IMR-90 (cell line): ENCODE data around the gene STAT3.
"Not testable (repeated sequence)": the region's sequence is repeated elsewhere in the genome, so short reads cannot be mapped to it uniquely, and the experiment has no call there.

ENCODE experiments used
- CEBPB ChIP-seq: IDR thresholded peaks from 2 replicates; pipeline ENCODE4 v1.6.1; 2012; ENCODE audit warnings: low read depth, low read length, improper control_type of control experiment
- CTCF ChIP-seq: conservative IDR thresholded peaks from 2 replicates; pipeline ENCODE4 v1.5.1; 2012; ENCODE audit warnings: mild to moderate bottlenecking, low read depth, low read length, improper control_type of control experiment
- POLR2A ChIP-seq: IDR thresholded peaks from 2 replicates; pipeline ENCODE4 v1.6.1; 2012; ENCODE audit warnings: mild to moderate bottlenecking, low read depth, low read length
- RAD21 ChIP-seq: IDR thresholded peaks from 2 replicates; pipeline ENCODE4 v1.6.1; 2012; ENCODE audit warnings: low read length, improper control_type of control experiment

GRCh38 chr17:42299361-42299760, 88.9 kb downstream of the STAT3 start:
- not testable (repeated sequence) for TF ChIP-seq CEBPB, RAD21, POLR2A, CTCF
